HAP-1 (cell line): Measurements from ENCODE around the gene TCF4.

Source experiments
- DNase-seq, 2 experiments: peaks; one replicate each; pipeline ENCODE4 v3.0.0-alpha.2; 2016 to 2020; ENCODE audit warnings: low spot score in 2 of 2
- H3K27me3 ChIP-seq: fragments of 250-450 bp; sonication (Bioruptor Pico); 2 replicates; pipeline ENCODE4 v1.5.1; 2020; ENCODE audit warnings: low read depth, mild to moderate bottlenecking, moderate library complexity
- H3K36me3 ChIP-seq: fragments of 250-450 bp; sonication (Bioruptor Pico); replicated peaks from 2 replicates; pipeline ENCODE4 v1.5.1; 2020; ENCODE audit warnings: mild to moderate bottlenecking
- H3K4me1 ChIP-seq: fragments of 250-450 bp; sonication (Bioruptor Pico); 2 replicates; pipeline ENCODE4 v1.5.1; 2020; ENCODE audit warnings: mild to moderate bottlenecking
- H3K4me3 ChIP-seq: fragments of 250-450 bp; sonication (Bioruptor Pico); 2 replicates; pipeline ENCODE4 v1.5.1; 2020; ENCODE audit warnings: mild to moderate bottlenecking, moderate library complexity
- H3K9me3 ChIP-seq: fragments of 250-450 bp; sonication (Bioruptor Pico); 2 replicates; pipeline ENCODE4 v1.5.1; 2020; ENCODE audit warnings: mild to moderate bottlenecking, moderate library complexity
- in situ Hi-C: fragments of 300-500 bp; cut with MboI; formaldehyde crosslinking; loops from 3 replicates; pipeline ENCODE4 v1.14.3; 2020; ENCODE audit warnings: low sequenced_read_pairs, inconsistent platforms, mixed read lengths

TCF4 gene

GRCh38 chr18:55289775-55290174 lies 298.2 kb downstream of the TCF4 start:
- H3K36me3 ChIP-seq = no peaks in the 10 kb centered on the region
- no peak overlapping the region for H3K4me3 ChIP-seq
- DNase-seq = no peak
- no peaks in the 10 kb centered on the region for H3K9me3 ChIP-seq
- in situ Hi-C loops = no loop called here
- H3K27me3 ChIP-seq = no peaks in the 10 kb centered on the region
- H3K4me1 ChIP-seq = no peaks in the 10 kb centered on the region

GRCh38 chr18:55289048-55289447 lies 298.9 kb downstream of the TCF4 start:
- Histone ChIP-seq H3K9me3 (no peaks in the 10 kb centered on the region), H3K4me1 (no peaks in the 10 kb centered on the region), H3K4me3 (no peak overlapping the region), H3K27me3 (no peaks in the 10 kb centered on the region), H3K36me3 (no peaks in the 10 kb centered on the region)
- in situ Hi-C loops = no loop called here
- no peak for DNase-seq

- H3K9me3 ChIP-seq = no peaks in the 10 kb centered on the region
- H3K4me3 ChIP-seq = no peak overlapping the region
- no peaks in the 10 kb centered on the region for H3K27me3 ChIP-seq
- in situ Hi-C loops = no loop called here
- no peak for DNase-seq
- no peaks in the 10 kb centered on the region for H3K4me1 ChIP-seq
- H3K36me3 ChIP-seq = no peaks in the 10 kb centered on the region
Measured at GRCh38 chr18:55287935-55288868, 299.8 kb downstream of the TCF4 start.

GRCh38 chr18:55287149-55287806 lies 300.7 kb downstream of the TCF4 start:
- Histone ChIP-seq H3K4me3 (no peak overlapping the region), H3K27me3 (no peaks in the 10 kb centered on the region), H3K4me1 (no peaks in the 10 kb centered on the region), H3K36me3 (no peaks in the 10 kb centered on the region), H3K9me3 (no peaks in the 10 kb centered on the region)
- in situ Hi-C loops = no loop called here
- no peak for DNase-seq

GRCh38 chr18:55286257-55286825 lies 301.7 kb downstream of the TCF4 start:
- DNase-seq = no peak
- H3K4me3 ChIP-seq = no peak overlapping the region
- H3K36me3 ChIP-seq = no peaks in the 10 kb centered on the region
- H3K9me3 ChIP-seq = no peaks in the 10 kb centered on the region
- in situ Hi-C loops = no loop called here
- no peaks in the 10 kb centered on the region for H3K27me3 ChIP-seq
- no peaks in the 10 kb centered on the region for H3K4me1 ChIP-seq

GRCh38 chr18:55284614-55285013 lies 303.4 kb downstream of the TCF4 start:
- H3K27me3 ChIP-seq = no peaks in the 10 kb centered on the region
- no peak overlapping the region for H3K4me3 ChIP-seq
- in situ Hi-C loops = no loop called here
- no peak for DNase-seq
- H3K4me1 ChIP-seq = no peaks in the 10 kb centered on the region
- no peaks in the 10 kb centered on the region for H3K36me3 ChIP-seq
- no peaks in the 10 kb centered on the region for H3K9me3 ChIP-seq

- no peaks in the 10 kb centered on the region for H3K27me3 ChIP-seq
- DNase-seq = no peak
- H3K4me1 ChIP-seq = no peaks in the 10 kb centered on the region
- no peaks in the 10 kb centered on the region for H3K9me3 ChIP-seq
- in situ Hi-C loops = no loop called here
- no peak overlapping the region for H3K4me3 ChIP-seq
- no peaks in the 10 kb centered on the region for H3K36me3 ChIP-seq
Measured at GRCh38 chr18:55283309-55283708, 304.7 kb downstream of the TCF4 start.

GRCh38 chr18:55280503-55280902 lies 307.5 kb downstream of the TCF4 start:
- Histone ChIP-seq H3K27me3 (no peaks in the 10 kb centered on the region), H3K36me3 (no peaks in the 10 kb centered on the region), H3K9me3 (no peaks in the 10 kb centered on the region), H3K4me1 (no peaks in the 10 kb centered on the region), H3K4me3 (no peak overlapping the region)
- DNase-seq = no peak
- in situ Hi-C loops = no loop called here

- no peaks in the 10 kb centered on the region for H3K9me3 ChIP-seq
- in situ Hi-C loops = no loop called here
- H3K27me3 ChIP-seq = no peaks in the 10 kb centered on the region
- H3K4me3 ChIP-seq = no peak overlapping the region
- no peaks in the 10 kb centered on the region for H3K4me1 ChIP-seq
- DNase-seq = peak in 1 of 2 experiments; percentile 8
- no peaks in the 10 kb centered on the region; the same call in 1 of the 2 replicates for H3K36me3 ChIP-seq
Measured at GRCh38 chr18:55275039-55275901, 312.7 kb downstream of the TCF4 start.

GRCh38 chr18:55272510-55273243 lies 315.3 kb downstream of the TCF4 start:
- Histone ChIP-seq H3K9me3 (no peaks in the 10 kb centered on the region), H3K4me3 (no peak overlapping the region), H3K4me1 (no peaks in the 10 kb centered on the region), H3K36me3 (no peaks in the 10 kb centered on the region; the same call in 1 of the 2 replicates), H3K27me3 (no peaks in the 10 kb centered on the region)
- no peak for DNase-seq
- in situ Hi-C loops = no loop called here

- H3K4me3 ChIP-seq = no peak overlapping the region
- in situ Hi-C loops = no loop called here
- no peaks in the 10 kb centered on the region for H3K9me3 ChIP-seq
- no peaks in the 10 kb centered on the region for H3K4me1 ChIP-seq
- H3K27me3 ChIP-seq = no peaks in the 10 kb centered on the region
- H3K36me3 ChIP-seq = no peaks in the 10 kb centered on the region; the same call in 1 of the 2 replicates
- no peak for DNase-seq
Measured at GRCh38 chr18:55269622-55270021, 318.4 kb downstream of the TCF4 start.

- H3K36me3 ChIP-seq = no peaks in the 10 kb centered on the region
- no peaks in the 10 kb centered on the region for H3K9me3 ChIP-seq
- H3K4me1 ChIP-seq = no peaks in the 10 kb centered on the region
- no peak overlapping the region for H3K4me3 ChIP-seq
- no peak for DNase-seq
- H3K27me3 ChIP-seq = no peaks in the 10 kb centered on the region
- in situ Hi-C loops = no loop called here
Measured at GRCh38 chr18:55268628-55269275, 319.2 kb downstream of the TCF4 start.
